ENCODE results near the gene OXCT2. TPM values are rescaled to one million over a fixed set of nuclear protein-coding genes. Genes with fewer than 3 reads are reported as not detected.

OXCT2 gene
- 0.64 and 0.72 TPM in 2 replicates for total RNA-seq

GRCh38 chr1:39771022-39771532 lies at the start of gene OXCT2:
TSS of gene OXCT2 (minus strand) at chr1:39771348. CDS start at chr1:39771255, 93 bp downstream.

GRCh38 chr1:39788758-39789570 lies 17.8 kb upstream of the OXCT2 start, which contains the start of gene BMP8B:
TSS of gene BMP8B (minus strand) at chr1:39788865. CDS start at chr1:39788485, 380 bp downstream.

GRCh38 chr1:39738622-39739366 lies 32.4 kb downstream of the OXCT2 start, which contains the start of gene PPIE:
TSS of gene PPIE (plus strand) at chr1:39738882. CDS start at chr1:39738901, 19 bp downstream.

Other genes with a start within 250 kb of the OXCT2 start
- 241 and 427 TPM in 2 replicates for gene PABPC4, start 194.6 kb downstream of the OXCT2 start, total RNA-seq
- not detected in 2 replicates for gene HEYL, start 131.7 kb downstream of the OXCT2 start, total RNA-seq
- gene NT5C1A, start 99.2 kb downstream of the OXCT2 start, total RNA-seq = not detected in 2 replicates
- 0.24 TPM in 1 of 2 replicates, not detected in the other for gene HPCAL4, start 79.9 kb downstream of the OXCT2 start, total RNA-seq
- gene PPIE, start 32.5 kb downstream of the OXCT2 start, total RNA-seq = 37.6 and 42.2 TPM in 2 replicates
- gene BMP8B, start 17.5 kb upstream of the OXCT2 start, total RNA-seq = 0.72 and 3.0 TPM in 2 replicates
- 31.3 and 43.9 TPM in 2 replicates for gene TRIT1, start 112.2 kb upstream of the OXCT2 start, total RNA-seq
- 7.0 and 20.5 TPM in 2 replicates for gene MYCL, start 130.6 kb upstream of the OXCT2 start, total RNA-seq
- gene MFSD2A, start 183.8 kb upstream of the OXCT2 start, total RNA-seq = 17.1 and 17.8 TPM in 2 replicates